Right lobe of liver (tissue), 4 donors: ENCODE data around the gene PCNX3.

Experiments used
- CTCF ChIP-seq, 4 donors: fragments of 200-600 bp in 3 of 4; fragments of 450-650 bp in 1 of 4; IDR thresholded peaks; one replicate each; pipeline versions ENCODE4 v1.5.1 to v1.8.0; 2016 to 2022; ENCODE audit warnings: antibody characterized with exemption in 4 of 4, mild to moderate bottlenecking in 2 of 4
- POLR2A ChIP-seq: fragments of 450-650 bp; IDR thresholded peaks from one replicate; pipeline ENCODE4 v1.6.1; 2017; ENCODE audit warnings: antibody characterized with exemption, mild to moderate bottlenecking
- donor health status: DM: no; HTN: no; CAD: no.
- donor health status: DM: no; HTN: no; CAD: no.
- donor health status: DM: no; HTN: yes; CAD: no.

GRCh38 chr11:65609229-65609628 is 6.3 kb upstream of the PCNX3 start:
- no peak for TF ChIP-seq CTCF (IDR thresholded peaks at IDR 0.05)
- TF ChIP-seq POLR2A, result no peak
